HG03558 (cell line): ENCODE measurements around the gene UNG.
"Not testable (repeated sequence)": the region's sequence is repeated elsewhere in the genome, so short reads cannot be mapped to it uniquely, and the experiment has no call there.

Experiments
- ATAC-seq: cut with Tn5 transposase; IDR thresholded peaks from one replicate; pipeline ENCODE4 v1.9.1; 2021; ENCODE audit warnings: moderate number of reproducible peaks; ENCODE audit not compliant: unreplicated experiment; ENCODE audit errors: extremely low read depth

The UNG gene

GRCh38 chr12:109097435-109098182 is at the start of gene UNG:
TSS of gene UNG (plus strand) at chr12:109097597. CDS start at chr12:109097680, 83 bp downstream.
- peak; percentile 85 for ATAC-seq

GRCh38 chr12:109048706-109049105 is 48.7 kb upstream of the UNG start:
- not testable (repeated sequence) for ATAC-seq

- not testable (repeated sequence) for ATAC-seq
Observed at GRCh38 chr12:109049794-109050193, 47.6 kb upstream of the UNG start.

GRCh38 chr12:109052097-109052413 is 45.3 kb upstream of the UNG start:
- ATAC-seq: no peak

- ATAC-seq: peak; percentile 52
Observed at GRCh38 chr12:109052414-109053323, 44.7 kb upstream of the UNG start, which contains the start of gene USP30. TSS of gene USP30 (plus strand) at chr12:109052576. CDS start at chr12:109052679, 103 bp downstream.

- no peak for ATAC-seq
Observed at GRCh38 chr12:109053382-109054123, 43.8 kb upstream of the UNG start.

GRCh38 chr12:109054124-109054513 is 43.3 kb upstream of the UNG start:
- ATAC-seq: not testable (repeated sequence)

- ATAC-seq: no peak
Observed at GRCh38 chr12:109054520-109054919, 42.9 kb upstream of the UNG start.

GRCh38 chr12:109056891-109057290 is 40.5 kb upstream of the UNG start:
- no peak for ATAC-seq

GRCh38 chr12:109057376-109057775 is 40.0 kb upstream of the UNG start:
- ATAC-seq: no peak

- no peak for ATAC-seq
Observed at GRCh38 chr12:109058773-109059172, 38.6 kb upstream of the UNG start.

GRCh38 chr12:109064143-109064542 is 33.3 kb upstream of the UNG start:
- ATAC-seq: no peak

- no peak for ATAC-seq
Observed at GRCh38 chr12:109065154-109065852, 32.1 kb upstream of the UNG start.

GRCh38 chr12:109065853-109066193 is 31.6 kb upstream of the UNG start:
- no peak for ATAC-seq

GRCh38 chr12:109069307-109070271 is 27.8 kb upstream of the UNG start:
- no peak for ATAC-seq

GRCh38 chr12:109074866-109075265 is 22.5 kb upstream of the UNG start:
- ATAC-seq: no peak

- no peak for ATAC-seq
Observed at GRCh38 chr12:109082751-109083150, 14.6 kb upstream of the UNG start.

- ATAC-seq: no peak
Observed at GRCh38 chr12:109084425-109084824, 13.0 kb upstream of the UNG start.

GRCh38 chr12:109085590-109085989 is 11.8 kb upstream of the UNG start:
- ATAC-seq: no peak
